HG02852 (cell line): Measurements from ENCODE around the gene HLCS.

Source experiments
- ATAC-seq: cut with Tn5 transposase; IDR thresholded peaks from one replicate; pipeline ENCODE4 v1.9.1; 2021; ENCODE audit warnings: mild to moderate bottlenecking, moderate library complexity; ENCODE audit not compliant: unreplicated experiment

The HLCS gene

DNA sequence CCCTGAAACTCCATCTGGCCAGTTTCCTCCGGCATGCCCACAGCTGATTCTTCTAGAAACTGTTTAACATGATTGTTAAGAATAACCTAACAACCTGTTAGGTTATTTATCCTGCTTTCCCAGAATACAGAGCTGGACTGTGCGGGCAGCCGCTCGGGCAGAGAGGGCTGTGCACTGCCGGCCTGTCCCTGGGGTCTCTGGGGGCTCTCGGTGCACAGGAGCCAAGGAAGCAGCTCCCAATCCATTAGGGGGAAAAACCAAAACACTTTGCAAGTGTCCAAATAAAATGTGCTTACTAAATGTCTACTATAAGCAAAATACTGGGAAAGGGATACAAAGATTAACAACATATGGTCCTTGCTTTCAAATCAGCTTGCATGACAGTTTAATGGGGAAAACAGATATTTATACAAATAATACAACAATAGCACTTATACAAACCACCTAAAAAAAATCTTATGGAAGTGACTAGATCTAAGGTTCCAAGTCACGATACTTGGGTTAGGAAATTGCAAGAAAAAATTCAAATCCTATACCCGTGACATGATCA, 50.7 kb downstream of the HLCS start:
- no peak for ATAC-seq

DNA sequence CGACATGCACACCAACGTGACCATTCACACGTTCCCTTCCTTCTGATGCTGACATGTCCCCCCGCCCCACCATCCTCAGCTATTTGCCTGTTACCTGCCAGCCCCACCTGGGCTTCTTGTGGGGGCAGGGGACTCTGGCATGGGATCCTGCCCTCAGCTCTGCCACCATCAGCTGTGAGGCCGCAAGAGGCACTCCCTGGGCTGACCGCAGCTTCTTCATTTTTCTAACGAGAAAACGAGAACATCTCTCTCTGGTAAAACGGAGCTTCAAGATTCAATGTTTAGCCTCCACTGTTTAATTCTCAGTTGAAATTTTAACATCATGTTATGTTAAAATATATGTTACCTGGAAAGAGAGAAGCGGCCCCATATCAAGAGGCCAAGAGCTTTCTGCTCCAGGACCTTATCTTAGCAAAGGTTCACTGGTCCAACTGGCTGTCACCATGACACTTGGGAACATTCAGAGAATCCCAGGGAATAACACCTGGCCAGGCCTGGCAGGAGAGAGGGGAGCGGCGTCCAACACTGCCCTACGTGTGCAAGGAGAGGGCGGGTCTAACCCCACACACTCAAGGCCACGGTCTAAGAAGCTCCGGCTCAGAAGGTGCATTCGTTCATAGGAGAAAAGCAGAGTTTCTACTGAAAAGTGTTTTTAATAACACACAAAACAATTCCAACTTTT, 51.3 kb downstream of the HLCS start:
- ATAC-seq, result no peak

DNA sequence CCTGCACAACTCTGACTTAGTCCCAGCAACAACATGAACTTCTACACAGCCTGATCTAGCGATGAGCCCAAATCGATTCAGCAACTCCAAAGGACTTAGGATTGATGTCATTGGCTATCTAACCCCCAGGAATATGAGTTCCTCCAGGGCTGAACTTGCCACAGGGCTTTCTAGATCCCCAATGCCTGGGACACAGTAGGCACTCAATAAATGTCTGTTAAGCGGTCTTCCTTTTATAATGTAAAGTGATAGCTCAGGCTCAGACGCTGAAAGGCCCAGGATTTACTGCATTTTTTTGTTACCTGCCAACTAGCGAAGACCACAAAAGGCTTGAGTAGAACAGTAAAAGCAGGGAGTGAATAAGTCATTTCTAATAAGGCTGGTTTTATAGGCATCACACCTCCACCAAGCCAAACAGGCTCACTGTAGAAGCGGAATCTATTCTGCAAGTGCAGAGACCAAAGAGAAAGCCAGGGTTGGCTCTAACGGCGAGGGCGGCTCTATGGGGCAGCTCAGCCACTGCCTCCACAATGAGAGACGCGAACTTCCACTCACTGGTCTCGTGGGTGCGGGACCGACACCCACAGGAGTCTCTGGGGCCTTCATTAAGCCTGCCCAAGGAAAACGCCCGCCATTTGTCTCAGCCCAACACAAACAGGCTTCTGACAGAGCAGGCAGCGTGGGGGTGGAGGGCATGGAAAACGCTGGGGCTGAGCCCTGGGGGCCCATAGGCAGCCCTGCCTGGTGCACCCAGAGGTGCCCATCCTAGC, 52.0 kb downstream of the HLCS start:
- ATAC-seq, result no peak

DNA sequence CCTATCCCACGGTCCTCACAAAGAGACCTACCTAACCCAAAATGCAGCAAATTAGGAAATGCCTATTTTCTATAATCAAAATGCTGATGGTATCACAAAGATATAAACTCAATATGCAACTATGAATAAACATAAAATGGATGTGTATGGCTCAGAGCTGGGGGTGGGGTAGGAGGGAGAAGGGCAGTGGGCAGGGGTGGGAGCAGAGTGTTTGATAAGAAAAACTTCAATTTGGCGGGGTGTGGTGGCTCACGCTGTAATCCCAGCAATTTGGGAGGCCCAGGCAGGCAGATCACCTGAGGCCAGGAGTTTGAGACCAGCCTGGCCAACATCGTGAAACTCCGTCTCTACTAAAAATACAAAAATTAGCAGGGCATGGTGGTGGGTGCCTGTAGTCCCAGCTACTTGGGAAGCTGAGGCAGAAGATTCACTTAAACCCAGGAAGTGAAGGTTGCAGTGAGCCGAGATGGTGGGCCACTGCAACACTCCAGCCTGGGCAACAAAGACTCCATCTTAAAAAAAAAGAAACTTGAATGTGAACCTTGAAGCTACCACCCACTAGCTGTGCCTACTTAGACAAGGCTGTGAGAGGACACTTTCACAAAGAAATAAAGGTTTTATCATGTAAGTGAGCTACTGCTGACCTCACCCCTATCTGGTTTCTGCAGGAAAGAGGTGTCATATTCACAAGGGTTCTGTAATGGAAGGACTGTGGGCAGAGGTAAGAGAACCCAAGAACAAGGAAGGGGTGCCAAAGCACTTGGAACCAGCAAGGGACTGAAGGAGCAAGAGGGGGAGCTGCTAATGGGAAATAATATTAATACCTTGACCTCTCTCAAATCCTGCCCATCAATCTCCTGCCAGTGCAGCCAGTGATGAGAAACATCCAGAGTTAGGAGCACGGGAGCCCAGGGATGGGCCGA, 53.0 kb downstream of the HLCS start:
- no peak for ATAC-seq

DNA sequence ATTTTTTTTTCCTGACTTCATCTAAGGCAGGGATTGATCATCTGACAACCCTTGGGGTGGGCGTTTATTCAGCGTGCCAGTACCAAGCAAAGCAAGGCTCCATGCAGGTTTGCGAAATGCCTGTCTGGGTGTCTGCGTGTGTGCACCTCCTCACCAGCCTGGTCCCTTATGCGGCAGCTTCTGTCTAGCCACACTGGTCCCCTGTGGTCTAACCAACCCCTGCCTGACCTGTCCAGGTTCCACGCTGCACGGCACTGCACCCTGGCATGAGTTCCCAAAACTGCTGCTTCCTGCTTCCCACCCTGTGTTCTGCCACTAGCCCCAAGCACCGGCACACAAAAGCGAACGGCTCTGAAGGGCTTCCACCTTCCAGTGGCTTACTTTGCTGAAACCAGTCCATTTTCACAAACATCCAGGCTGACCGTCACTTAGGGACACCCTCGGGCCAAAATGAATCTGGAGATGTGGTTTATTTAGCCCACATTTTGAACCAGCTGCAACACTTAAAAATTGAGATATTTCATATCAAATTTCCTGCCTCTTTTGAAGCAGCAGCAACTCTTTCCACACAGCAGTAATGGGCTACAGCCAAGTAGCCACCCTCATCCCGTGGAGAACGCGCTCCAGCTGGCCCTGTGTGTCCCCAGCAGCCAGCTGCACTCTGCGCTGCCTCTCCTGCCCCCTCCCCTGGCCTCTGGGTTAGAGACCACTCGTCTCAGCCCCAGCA, 55.7 kb downstream of the HLCS start:
- ATAC-seq, result no peak

DNA sequence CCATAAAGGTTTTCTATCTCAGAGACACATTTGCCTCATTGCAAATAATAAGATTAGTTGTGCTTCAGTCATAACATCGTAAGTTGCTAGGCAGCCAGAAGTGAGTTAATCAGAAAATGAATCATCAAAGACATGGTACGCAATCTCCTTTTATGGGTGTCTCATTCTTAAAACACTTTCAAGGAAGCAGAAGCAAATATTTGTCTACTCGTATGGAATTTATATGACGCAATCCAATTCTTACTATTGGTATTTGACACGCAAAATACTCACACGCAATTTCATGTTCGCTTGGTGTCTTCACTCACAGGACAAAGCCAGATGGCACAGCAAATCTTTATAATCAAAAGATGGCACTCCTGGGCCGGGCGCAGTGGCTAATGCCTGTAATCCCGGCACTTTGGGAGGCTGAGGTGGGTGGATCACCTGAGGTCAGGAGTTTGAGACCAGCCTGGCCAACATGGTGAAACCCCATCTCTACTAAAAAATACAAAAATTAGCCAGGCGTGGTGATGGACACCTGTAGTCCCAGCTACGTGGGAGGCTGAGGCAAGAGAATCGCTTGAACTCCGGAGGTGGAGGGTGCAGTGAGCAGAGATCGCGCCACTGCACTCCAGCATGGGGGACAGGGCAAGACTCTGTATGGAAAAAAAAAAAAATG, 56.4 kb downstream of the HLCS start:
- no peak for ATAC-seq

DNA sequence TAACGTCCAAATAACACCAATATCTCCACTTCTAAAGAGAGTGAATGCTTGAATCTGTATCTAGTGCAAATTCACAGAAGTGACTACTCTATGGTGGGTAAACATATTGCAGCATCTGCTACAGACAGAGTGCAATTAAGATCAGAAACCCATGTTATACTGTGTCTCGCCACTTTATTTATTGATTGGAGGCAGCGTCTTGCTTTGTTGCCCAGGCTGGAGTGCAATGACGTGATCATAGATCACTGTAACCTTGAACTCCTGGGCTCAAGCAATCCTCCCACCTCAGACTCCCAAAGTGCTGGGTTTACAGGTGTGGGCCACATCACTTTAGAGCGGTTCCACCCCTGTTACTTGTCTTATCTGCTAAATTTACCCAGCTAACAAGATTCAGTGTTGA, 57.0 kb downstream of the HLCS start:
- ATAC-seq, result no peak

DNA sequence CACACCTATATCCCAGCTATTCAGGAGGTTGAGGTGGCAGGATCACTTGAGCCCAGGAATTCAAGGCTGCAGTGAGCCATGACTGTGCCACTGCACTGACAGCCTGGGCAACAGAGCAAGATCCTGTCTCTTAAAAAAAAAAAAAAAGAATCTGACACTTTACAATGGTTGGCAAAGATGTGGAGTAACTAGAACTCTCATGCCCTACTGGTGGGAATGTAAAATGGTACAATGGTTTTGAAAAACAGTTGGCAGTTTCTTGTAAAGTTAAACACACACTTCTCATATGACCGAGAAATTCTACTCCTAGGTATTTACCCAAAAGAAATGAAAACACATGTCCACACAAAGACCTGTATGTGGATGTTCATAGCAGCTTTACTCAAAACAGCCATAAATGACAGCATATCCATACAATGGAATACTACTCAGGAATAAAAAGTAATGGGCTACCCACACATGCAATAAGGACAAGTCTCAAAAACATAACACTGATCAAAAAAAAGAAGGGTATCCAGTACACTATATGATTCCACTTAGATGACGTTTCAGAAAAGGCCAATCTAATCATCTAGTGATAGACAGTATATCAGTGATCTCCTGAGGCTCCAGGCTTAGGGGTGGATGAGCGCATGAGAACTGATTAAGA, 58.1 kb downstream of the HLCS start:
- no peak for ATAC-seq

DNA sequence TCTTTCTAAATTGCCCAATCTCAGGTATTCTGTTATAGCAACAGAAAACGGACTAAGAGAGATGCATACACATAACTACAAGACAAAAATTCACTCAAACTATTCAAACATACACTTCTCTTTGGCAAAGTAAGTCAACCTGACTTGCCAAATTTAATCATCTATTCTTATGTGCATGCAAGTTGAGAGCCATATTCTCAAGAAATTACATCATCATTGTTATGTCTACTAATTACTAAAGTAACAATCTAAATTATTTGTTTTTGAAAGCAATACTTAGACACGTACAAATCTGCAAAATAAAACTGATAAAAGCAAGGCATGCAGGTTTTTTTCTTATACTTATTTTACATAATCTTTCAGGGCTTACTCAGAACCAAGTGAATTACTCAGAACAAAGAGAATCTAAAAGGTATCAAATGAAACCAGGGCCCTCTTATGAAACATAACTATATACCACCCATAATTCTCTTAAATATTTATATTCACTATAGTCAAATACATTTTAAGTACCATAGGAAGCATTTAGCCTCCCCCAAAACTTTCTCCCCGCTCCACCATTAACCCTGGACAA, 62.3 kb downstream of the HLCS start:
- ATAC-seq, result no peak

DNA sequence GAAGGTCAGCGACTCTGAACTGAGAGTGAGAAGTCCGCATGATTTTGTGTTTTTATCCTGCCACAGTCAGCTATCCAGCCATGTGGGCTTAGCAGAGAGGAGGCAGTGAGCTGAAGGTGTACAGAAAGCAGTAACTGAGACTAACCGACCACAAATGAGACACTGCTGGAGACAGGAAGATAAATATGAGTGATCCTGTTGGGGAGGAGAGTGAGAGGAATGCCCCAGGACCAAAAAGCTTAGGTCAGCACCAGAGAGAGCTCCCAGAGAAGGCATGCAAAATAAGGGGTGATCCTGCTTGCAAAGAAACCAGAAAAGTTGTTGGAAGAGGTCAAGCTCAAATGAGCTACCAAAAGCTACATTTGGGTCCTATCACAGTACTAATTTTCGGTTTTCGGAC, 63.7 kb downstream of the HLCS start:
- ATAC-seq, result no peak

DNA sequence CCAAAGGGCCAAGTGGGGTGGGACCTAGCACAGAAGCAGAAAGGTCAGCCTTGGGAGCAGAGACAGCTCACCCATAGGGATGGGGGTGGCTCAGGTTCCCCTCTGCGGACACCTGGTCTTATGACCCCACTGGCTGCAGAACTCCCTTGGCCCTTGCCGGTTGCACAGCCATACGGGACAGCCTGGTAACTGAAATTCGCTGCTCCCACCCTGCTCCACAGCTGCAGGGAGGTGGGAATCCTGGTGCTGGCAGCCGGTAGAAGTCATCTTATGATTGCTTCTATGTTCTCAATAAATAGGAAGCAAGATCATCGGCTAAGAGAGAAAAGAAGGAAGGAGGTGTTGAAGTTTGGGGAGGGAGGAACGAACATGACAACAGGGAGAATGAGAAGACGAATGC, 64.1 kb downstream of the HLCS start:
- no peak for ATAC-seq

DNA sequence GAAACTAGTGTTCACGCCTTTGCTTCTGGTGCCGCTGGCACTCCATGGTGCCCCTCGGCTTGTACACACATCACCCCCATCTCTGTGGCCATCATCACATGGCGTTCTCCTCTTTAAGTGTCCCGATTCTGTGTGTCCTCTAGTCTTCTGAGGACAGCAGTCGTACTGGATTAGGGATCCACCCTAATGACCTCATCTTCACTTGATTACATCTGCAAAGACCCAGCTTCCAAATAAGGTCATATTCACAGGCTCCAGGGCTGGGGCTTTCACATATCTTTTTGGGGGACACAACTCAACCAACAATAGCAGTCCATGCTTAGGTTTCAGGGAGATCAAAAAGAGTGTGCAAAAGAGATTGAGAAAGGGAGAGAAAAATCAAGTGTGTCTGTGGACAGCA, 64.9 kb downstream of the HLCS start:
- no peak for ATAC-seq

DNA sequence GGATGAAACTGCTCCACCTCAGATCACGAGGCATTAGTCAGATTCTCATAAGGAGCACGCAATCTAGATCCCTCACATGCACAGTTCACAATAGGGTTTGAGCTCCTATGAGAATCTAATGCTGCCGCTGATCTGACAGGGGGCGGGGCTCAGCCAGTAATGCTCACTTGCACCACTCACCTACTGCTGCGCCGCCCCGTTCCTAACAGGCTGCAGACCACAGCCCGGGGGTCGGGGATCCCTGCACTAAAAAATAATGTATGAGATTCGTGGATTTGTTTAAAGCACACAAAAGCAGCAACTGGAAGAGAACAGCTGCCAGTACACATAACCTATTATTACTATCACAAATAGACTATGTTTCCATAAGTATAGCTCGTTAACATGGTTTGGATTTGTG, 72.9 kb downstream of the HLCS start:
- ATAC-seq, result no peak

DNA sequence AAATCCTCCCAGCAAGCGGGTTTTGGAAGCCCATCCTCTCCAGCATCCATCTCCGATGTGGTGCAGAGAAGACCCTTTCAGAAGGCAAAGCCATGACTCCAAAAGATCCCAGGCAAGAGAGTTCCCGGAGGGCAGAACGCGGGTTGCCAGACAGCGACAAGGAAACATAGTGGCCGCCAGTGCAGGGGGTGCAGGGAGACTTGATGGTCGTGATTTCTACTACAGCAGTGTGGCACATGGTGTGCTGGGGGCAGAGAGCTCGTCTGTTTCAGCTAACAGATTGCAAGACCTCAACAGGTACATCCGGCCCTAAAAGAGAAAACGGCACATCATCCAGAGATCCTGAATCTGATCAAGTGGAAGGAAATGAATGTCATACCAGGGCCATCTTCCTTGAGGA, 74.3 kb downstream of the HLCS start:
- no peak for ATAC-seq

DNA sequence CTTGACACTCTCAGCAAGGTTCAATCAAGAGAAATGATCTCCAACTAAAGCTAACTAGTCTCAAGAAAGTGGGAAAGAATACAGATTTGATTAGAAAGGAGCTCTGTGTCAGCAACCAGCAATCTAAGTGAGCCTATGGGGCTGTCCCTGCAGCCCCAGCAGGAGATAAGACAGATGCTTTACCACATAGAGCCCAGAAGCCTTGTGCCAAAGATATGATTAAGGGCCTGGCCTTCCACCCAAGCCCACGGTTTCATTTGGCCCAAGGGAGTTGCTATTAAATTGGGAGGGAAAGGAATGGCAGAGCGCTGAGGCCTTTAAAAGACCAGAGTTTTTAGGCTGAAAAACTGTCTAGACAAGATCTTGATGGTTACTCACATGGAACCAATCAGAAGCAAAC, 74.8 kb downstream of the HLCS start:
- no peak for ATAC-seq

DNA sequence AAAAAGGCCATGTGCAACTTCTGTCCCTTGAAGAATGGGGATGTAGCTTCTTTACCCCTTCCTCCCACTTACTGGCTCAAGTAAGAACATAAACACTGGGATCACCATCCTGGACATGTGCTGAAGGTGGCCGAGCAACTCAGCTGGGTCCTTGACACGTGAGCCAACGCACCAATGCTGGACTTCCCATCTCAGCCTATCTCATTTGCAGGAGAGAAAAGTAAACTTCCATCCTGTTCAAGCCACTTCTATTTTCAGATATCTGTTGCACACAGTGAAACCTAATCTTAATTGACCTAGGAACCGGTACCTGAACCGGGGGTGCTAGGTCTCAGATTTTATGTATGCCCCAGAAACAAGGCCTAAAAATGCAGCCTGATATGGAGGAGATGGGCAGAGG, 75.3 kb downstream of the HLCS start:
- no peak for ATAC-seq

DNA sequence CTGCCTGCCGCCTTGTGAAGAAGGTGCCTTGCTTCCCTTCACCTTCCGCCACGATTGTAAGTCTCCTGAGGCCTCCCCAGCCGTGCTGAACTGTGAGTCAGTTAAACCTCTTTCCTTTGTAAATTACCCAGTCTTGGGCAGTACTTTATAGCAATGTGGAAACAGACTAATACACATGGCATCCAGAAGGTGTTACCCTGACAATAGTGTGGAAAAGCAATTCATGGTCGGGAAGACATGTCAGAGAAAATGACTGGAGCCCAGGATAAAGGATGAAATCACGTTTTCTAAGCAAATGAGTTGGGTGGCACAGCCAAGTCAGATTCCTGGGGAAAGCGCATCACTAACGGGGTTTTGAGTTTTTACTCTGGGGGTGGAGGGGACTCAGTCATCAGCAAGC, 76.4 kb downstream of the HLCS start:
- ATAC-seq, result no peak

DNA sequence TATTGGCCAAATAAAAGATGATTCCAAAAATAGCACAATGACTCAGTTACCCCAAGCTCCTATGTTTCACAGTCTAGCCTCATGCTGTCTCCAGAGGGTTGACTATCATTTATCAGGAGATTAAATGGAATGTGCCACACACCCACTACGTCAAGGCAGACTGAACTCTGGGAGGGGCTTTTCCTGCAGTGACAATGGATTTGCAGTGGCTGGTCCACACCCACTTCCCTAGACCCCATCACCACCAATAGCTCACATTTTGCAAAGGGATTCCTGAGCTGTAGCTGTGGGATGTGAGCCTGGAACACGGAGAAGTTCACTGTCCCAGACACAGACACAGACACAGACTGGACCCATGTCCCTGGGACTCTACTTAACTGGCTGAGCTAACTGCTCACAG, 77.1 kb downstream of the HLCS start:
- ATAC-seq, result no peak

DNA sequence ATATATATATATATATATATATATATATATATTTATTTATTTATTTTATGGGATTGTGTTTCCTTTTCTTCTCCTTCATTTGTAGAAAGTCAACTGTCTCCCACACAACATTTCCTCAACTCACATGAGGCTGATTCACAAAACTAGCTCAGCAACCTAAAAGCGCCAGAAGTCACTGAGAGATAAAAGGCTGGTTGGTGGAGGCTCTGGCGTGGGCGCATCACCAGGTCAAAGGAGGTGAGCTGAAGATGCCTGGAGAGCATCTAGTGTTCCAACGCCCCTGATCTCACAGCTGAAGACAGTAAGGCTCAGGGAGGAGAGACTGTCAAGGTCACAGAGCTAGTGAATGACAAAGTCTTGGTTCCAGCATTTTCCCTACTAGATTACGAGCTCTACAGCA, 78.0 kb downstream of the HLCS start:
- no peak for ATAC-seq
